Measurements from ENCODE around the gene METRNL.

- TF ChIP-seq, protein P1, sequence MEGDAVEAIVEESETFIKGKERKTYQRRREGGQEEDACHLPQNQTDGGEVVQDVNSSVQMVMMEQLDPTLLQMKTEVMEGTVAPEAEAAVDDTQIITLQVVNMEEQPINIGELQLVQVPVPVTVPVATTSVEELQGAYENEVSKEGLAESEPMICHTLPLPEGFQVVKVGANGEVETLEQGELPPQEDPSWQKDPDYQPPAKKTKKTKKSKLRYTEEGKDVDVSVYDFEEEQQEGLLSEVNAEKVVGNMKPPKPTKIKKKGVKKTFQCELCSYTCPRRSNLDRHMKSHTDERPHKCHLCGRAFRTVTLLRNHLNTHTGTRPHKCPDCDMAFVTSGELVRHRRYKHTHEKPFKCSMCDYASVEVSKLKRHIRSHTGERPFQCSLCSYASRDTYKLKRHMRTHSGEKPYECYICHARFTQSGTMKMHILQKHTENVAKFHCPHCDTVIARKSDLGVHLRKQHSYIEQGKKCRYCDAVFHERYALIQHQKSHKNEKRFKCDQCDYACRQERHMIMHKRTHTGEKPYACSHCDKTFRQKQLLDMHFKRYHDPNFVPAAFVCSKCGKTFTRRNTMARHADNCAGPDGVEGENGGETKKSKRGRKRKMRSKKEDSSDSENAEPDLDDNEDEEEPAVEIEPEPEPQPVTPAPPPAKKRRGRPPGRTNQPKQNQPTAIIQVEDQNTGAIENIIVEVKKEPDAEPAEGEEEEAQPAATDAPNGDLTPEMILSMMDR (IDR thresholded peaks at IDR 0.05; ENCODE audit: poor library complexity, severe bottlenecking), result no peak
- TF ChIP-seq RAD21 (conservative IDR thresholded peaks at IDR 0.05) (no peak), EZH2 (IDR thresholded peaks at IDR 0.05; ENCODE audit: borderline replicate concordance, insufficient read depth, low read length, poor library complexity, severe bottlenecking) (no peak), POLR2AphosphoS5 (IDR thresholded peaks at IDR 0.05) (no peak)
These were observed 36.9 kb downstream of the METRNL start for GRCh38 chr17:83116311-83116771.
